ENCODE measurements around the gene SIK1.
"Not testable (repeated sequence)": the region's sequence is repeated elsewhere in the genome, so short reads cannot be mapped to it uniquely, and the experiment has no call there.

Gene SIK1

GRCh38 chr21:43439316-43440075 lies 12.6 kb upstream of the SIK1 start:
- not testable (repeated sequence) for DNase-seq

GRCh38 chr21:43436272-43436671 lies 9.3 kb upstream of the SIK1 start:
- DNase-seq, result not testable (repeated sequence)

- DNase-seq, result not testable (repeated sequence)
These were observed 6.6 kb upstream of the SIK1 start for GRCh38 chr21:43433340-43434136.

- DNase-seq, result not testable (repeated sequence)
These were observed 4.0 kb upstream of the SIK1 start for GRCh38 chr21:43430830-43431416.

GRCh38 chr21:43428964-43429363 lies 2.0 kb upstream of the SIK1 start:
- not testable (repeated sequence) for DNase-seq

GRCh38 chr21:43427242-43427559 lies 270 bp upstream of the SIK1 start:
- DNase-seq, result not testable (repeated sequence)

GRCh38 chr21:43426004-43426403 lies 927 bp downstream of the SIK1 start:
- DNase-seq, result not testable (repeated sequence)

GRCh38 chr21:43419475-43419874 lies 7.5 kb downstream of the SIK1 start:
- DNase-seq, result not testable (repeated sequence)

GRCh38 chr21:43414576-43414975 lies 12.4 kb downstream of the SIK1 start:
- DNase-seq, result not testable (repeated sequence)

GRCh38 chr21:43412020-43412788 lies 14.7 kb downstream of the SIK1 start:
- DNase-seq, result not testable (repeated sequence)

GRCh38 chr21:43410456-43411068 lies 16.4 kb downstream of the SIK1 start:
- DNase-seq, result not testable (repeated sequence)

- not testable (repeated sequence) for DNase-seq
These were observed 19.8 kb downstream of the SIK1 start for GRCh38 chr21:43407139-43407538.

GRCh38 chr21:43404450-43404849 lies 22.5 kb downstream of the SIK1 start:
- DNase-seq, result not testable (repeated sequence)

- DNase-seq, result not testable (repeated sequence)
These were observed 23.1 kb downstream of the SIK1 start for GRCh38 chr21:43403651-43404430.

GRCh38 chr21:43401125-43401524 lies 25.8 kb downstream of the SIK1 start:
- DNase-seq, result not testable (repeated sequence)

- not testable (repeated sequence) for DNase-seq
These were observed 27.3 kb downstream of the SIK1 start for GRCh38 chr21:43399595-43400015.

GRCh38 chr21:43399136-43399535 lies 27.8 kb downstream of the SIK1 start:
- DNase-seq, result not testable (repeated sequence)

- not testable (repeated sequence) for DNase-seq
These were observed 28.4 kb downstream of the SIK1 start for GRCh38 chr21:43398533-43398932.

- DNase-seq, result not testable (repeated sequence)
These were observed 28.9 kb downstream of the SIK1 start for GRCh38 chr21:43398000-43398399.

- DNase-seq, result not testable (repeated sequence)
These were observed 29.5 kb downstream of the SIK1 start for GRCh38 chr21:43397439-43397808.

- DNase-seq, result not testable (repeated sequence)
These were observed 30.0 kb downstream of the SIK1 start for GRCh38 chr21:43396788-43397438.
